NCI-H2107 treated with DMSO at 0.1 percent for 48 hours (cell line): ENCODE measurements around the gene DDX25.
A peak's percentile ranks its signal among the peaks of the same experiment; 100 is the strongest.
"Not testable (repeated sequence)": the region's sequence is repeated elsewhere in the genome, so short reads cannot be mapped to it uniquely, and the experiment has no call there.

Source experiments
- DNase-seq: peaks from one replicate; lab custom pipeline; 2025; ENCODE audit not compliant: unreplicated experiment; lab: John Stamatoyannopoulos, UW

The DDX25 gene

GRCh38 chr11:125902927-125903710, 1.2 kb upstream of the DDX25 start, which contains the start of gene PUS3:
TSS of gene PUS3 (minus strand) at chr11:125903206. CDS start at chr11:125896284, 6,922 bp downstream.
- DNase-seq = peak; percentile 78

GRCh38 chr11:125904678-125905077, 370 bp downstream of the DDX25 start:
- DNase-seq = no peak

GRCh38 chr11:125910226-125910849, 6.0 kb downstream of the DDX25 start:
- DNase-seq = no peak

GRCh38 chr11:125914601-125915000, 10.3 kb downstream of the DDX25 start:
- DNase-seq = not testable (repeated sequence)

- DNase-seq = no peak
Measured at GRCh38 chr11:125916683-125917347, 12.5 kb downstream of the DDX25 start.

- DNase-seq = no peak
Measured at GRCh38 chr11:125918140-125918840, 14.0 kb downstream of the DDX25 start.

- no peak for DNase-seq
Measured at GRCh38 chr11:125921042-125921441, 16.7 kb downstream of the DDX25 start.

GRCh38 chr11:125922156-125922555, 17.8 kb downstream of the DDX25 start:
- DNase-seq = no peak

GRCh38 chr11:125923012-125923579, 18.8 kb downstream of the DDX25 start:
- DNase-seq = peak; percentile 26

- DNase-seq = no peak
Measured at GRCh38 chr11:125923633-125924032, 19.3 kb downstream of the DDX25 start.

- no peak for DNase-seq
Measured at GRCh38 chr11:125924384-125925007, 20.2 kb downstream of the DDX25 start.

- DNase-seq = no peak
Measured at GRCh38 chr11:125925247-125925740, 21.0 kb downstream of the DDX25 start.

- DNase-seq = no peak
Measured at GRCh38 chr11:125925804-125926203, 21.5 kb downstream of the DDX25 start.

GRCh38 chr11:125926682-125927081, 22.4 kb downstream of the DDX25 start:
- DNase-seq = no peak

- no peak for DNase-seq
Measured at GRCh38 chr11:125929445-125930075, 25.3 kb downstream of the DDX25 start.

GRCh38 chr11:125930076-125930450, 25.8 kb downstream of the DDX25 start:
- DNase-seq = no peak

- no peak for DNase-seq
Measured at GRCh38 chr11:125931116-125931515, 26.8 kb downstream of the DDX25 start.

- DNase-seq = no peak
Measured at GRCh38 chr11:125931668-125932067, 27.4 kb downstream of the DDX25 start.

- no peak for DNase-seq
Measured at GRCh38 chr11:125932301-125932700, 28.0 kb downstream of the DDX25 start.
